NCI-H2196 (cell line): ENCODE data around the gene SCNM1.
"Not testable (repeated sequence)": the region's sequence is repeated elsewhere in the genome, so short reads cannot be mapped to it uniquely, and the experiment has no call there.

Experiments used
- DNase-seq: peaks from one replicate; lab custom pipeline; 2025; ENCODE audit not compliant: unreplicated experiment; lab: John Stamatoyannopoulos, UW

The SCNM1 gene

GRCh38 chr1:151193304-151193703 is 27.4 kb downstream of the SCNM1 start:
- DNase-seq = no peak

- no peak for DNase-seq
Observed at GRCh38 chr1:151193856-151194255, 27.9 kb downstream of the SCNM1 start.

- not testable (repeated sequence) for DNase-seq
Observed at GRCh38 chr1:151194894-151195594, 29.1 kb downstream of the SCNM1 start.

GRCh38 chr1:151196292-151196800 is 30.4 kb downstream of the SCNM1 start:
- peak; percentile 76 for DNase-seq

- no peak for DNase-seq
Observed at GRCh38 chr1:151197863-151198253, 31.9 kb downstream of the SCNM1 start.

GRCh38 chr1:151198254-151199127 is 32.5 kb downstream of the SCNM1 start, which contains the start of gene PIP5K1A:
Gene PIP5K1A, plus strand, starts transcription at chr1:151198552. Its CDS starts 445 bp downstream, at chr1:151198997.
- peak; percentile 99 for DNase-seq

- no peak for DNase-seq
Observed at GRCh38 chr1:151199873-151200581, 34.1 kb downstream of the SCNM1 start.

GRCh38 chr1:151205381-151205965 is 39.5 kb downstream of the SCNM1 start:
- not testable (repeated sequence) for DNase-seq

GRCh38 chr1:151210830-151211229 is 44.9 kb downstream of the SCNM1 start:
- DNase-seq = no peak

GRCh38 chr1:151211972-151212705 is 46.2 kb downstream of the SCNM1 start:
- no peak for DNase-seq

GRCh38 chr1:151213560-151213959 is 47.6 kb downstream of the SCNM1 start:
- DNase-seq = no peak
